Midbrain (tissue), 1 donor: ENCODE results near the gene EPO.
"Not testable (repeated sequence)": the region's sequence is repeated elsewhere in the genome, so short reads cannot be mapped to it uniquely, and the experiment has no call there.

Experiments
- DNase-seq: peaks from one replicate; lab custom pipeline; 2025; lab: John Stamatoyannopoulos, UW

Gene EPO

DNA sequence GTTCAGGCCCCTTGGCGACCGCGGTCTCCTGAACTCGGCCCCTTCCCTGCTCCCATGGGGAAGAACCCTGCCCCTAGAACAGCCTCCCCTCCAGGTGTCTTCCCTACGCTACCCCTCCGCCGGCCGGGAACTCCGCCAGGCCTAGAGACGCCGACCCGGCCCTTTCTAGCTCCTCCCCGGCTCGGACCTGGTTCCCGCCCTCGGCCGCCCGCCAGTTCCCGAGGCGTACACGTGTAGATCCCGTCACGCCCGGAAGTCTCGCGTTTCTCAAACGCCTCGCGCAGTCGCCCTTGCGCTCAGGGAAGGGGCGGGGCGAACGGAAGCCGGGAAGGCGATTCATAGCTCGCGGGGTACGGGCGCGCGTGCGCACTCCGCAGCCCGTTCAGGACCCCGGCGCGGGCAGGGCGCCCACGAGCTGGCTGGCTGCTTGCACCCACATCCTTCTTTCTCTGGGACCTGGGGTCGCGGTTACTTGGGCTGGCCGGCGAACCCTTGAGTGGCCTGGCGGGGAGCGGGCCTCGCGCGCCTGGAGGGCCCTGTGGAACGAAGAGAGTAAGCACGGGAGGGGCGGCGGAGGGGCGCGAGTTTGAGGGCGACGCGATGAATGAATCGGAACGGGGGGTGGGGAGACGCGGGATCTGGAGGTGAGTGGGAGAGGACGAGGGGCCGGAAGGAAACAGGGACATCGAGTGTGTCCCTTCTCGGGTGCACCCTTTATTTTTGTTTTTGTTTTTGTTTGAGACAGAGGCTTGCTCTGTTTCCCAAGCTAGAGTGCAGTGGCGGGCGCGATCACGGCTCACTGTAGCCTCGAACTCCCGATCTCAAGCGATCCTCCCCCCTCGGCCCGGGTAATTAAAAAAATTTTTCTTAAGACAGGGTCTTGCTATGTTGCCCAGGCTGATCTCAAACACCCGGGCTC, 14.3 kb upstream of the EPO start, which contains the start of gene POP7:
TSS of gene POP7 (plus strand) at position 369 of the 919 bp plus-strand sequence. CDS start 710 bp downstream, outside the sequence.
- DNase-seq: peak; percentile 96

DNA sequence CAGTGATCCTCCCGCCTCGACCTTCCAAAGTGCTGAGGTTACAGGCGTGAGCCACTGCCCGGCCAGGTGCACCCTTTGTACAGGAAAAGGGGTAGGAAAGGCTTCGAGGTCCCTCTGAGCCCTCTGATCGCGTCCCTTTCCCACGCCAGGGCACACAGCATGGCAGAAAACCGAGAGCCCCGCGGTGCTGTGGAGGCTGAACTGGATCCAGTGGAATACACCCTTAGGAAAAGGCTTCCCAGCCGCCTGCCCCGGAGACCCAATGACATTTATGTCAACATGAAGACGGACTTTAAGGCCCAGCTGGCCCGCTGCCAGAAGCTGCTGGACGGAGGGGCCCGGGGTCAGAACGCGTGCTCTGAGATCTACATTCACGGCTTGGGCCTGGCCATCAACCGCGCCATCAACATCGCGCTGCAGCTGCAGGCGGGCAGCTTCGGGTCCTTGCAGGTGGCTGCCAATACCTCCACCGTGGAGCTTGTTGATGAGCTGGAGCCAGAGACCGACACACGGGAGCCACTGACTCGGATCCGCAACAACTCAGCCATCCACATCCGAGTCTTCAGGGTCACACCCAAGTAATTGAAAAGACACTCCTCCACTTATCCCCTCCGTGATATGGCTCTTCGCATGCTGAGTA, 13.5 kb upstream of the EPO start:
- no peak for DNase-seq

DNA sequence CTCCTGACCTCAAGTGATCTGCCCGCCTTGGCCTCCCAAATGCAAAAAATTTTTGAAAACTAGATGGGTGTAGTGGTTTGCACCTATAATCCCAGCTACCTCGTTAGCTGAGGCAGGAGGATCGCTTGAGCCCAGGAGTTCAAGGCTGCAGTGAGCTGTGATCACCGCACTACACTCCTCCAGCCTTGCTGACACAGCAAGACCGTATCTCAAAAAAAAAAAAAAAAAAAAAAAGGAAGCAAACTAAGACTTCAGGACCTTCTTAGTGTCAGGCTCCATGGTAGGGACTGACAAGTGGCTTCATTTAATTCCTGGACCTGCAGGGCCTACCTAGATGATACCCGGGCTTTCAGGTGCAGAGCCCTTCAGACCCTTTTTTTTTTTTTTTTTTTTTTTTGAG, 11.9 kb upstream of the EPO start:
- DNase-seq: no peak

GRCh38 chr7:100710452-100710851, 9.8 kb upstream of the EPO start:
- no peak for DNase-seq

DNA sequence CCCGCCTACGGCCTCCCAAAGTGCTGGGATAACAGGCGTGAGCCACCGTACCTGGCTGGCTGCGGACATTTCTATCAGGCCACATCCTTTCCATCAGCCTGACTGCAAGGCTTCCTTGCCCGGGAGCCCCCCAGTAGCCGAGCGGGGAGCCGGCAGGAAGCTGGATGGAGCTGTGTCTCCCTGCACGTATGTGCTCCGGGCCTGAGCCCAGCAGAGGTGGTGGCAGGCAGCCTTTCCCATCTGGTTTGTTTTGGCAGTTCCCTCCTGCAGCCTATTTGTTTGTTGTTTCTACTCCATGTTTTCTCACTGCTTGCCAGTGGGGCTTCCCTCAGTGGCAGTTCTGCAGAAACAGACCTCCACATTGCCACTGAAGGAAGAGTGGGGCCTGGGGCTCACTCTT, 8.9 kb upstream of the EPO start:
- no peak for DNase-seq

DNA sequence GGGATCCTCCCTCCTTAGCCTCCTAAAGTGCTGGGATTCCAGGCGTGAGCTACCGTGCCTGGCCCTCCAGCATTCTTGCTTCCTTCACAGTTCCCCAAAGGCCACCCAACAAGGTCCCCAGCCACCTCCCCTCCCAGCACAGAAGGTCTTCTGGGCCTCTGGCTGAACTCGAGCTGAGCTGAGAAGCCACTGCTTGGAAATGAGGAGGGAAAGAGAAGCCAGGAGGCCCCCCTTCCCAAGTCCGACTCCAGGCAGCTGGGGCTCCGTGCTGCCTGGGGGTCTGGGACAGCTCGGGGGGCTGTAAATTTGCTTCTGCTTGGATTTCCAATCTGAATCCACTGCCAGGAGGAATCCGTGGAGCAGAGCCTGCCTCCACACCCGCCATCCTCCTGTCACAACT, 5.5 kb upstream of the EPO start:
- no peak for DNase-seq

DNA sequence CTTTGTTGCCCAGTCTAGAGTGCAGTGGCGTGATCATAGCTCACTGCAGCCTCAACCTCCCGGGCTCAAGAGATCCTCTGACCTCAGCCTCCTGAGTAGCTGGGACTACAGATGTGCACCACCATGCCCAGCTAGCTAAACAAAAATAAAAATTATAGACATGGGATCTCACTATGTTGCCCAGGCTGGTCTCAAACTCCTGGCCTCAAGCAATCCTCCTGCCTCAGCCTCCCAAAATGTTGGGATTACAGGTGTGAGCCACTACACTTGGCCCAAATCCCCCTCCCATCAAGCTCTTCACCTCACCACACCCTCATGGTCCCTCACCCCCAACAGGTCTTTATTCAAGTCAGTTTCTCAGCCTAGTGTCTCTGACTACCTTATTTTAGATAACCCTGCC, 3.2 kb upstream of the EPO start:
- DNase-seq: not testable (repeated sequence)

DNA sequence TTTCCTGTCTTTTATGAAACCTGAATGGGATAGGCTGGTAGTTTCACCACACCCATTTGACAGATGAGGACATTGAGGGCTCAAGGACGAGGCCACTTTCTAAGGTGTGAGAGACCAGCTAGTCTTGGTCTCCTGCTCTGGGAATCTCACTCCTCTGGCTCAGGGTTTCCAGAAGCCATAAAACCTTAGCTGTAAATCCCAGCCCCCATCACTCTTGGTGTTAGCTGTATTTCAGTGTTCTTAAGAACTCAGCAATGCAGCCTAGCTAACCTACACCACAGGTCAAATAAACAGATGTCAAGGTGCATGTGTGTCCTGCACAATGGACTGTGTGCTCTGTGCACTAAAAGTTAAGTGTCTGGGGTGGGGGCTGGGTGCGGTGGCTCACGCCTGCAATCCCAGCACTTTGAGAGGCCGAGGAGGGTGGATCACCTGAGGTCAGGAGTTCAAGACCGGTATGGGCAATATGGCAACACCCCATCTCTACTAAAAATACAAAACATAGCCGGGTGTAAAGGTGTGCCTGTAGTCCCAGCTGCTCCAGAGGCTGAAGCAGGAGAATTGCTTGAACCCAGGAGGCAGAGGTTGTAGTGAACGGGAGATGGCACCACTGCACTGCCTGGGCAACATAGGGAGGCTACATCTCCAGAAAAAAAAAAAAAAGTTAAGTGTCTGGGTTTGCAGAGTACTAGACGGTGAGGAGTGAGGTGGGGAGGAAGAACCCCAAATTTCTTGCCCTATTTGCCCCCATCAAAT, 567 bp upstream of the EPO start:
- DNase-seq: no peak

- no peak for DNase-seq
These were observed 620 bp downstream of the EPO start for GRCh38 chr7:100720671-100721504.

GRCh38 chr7:100721505-100721812, 1.2 kb downstream of the EPO start:
- no peak for DNase-seq

- no peak for DNase-seq
These were observed 2.4 kb downstream of the EPO start for GRCh38 chr7:100722480-100723212.

DNA sequence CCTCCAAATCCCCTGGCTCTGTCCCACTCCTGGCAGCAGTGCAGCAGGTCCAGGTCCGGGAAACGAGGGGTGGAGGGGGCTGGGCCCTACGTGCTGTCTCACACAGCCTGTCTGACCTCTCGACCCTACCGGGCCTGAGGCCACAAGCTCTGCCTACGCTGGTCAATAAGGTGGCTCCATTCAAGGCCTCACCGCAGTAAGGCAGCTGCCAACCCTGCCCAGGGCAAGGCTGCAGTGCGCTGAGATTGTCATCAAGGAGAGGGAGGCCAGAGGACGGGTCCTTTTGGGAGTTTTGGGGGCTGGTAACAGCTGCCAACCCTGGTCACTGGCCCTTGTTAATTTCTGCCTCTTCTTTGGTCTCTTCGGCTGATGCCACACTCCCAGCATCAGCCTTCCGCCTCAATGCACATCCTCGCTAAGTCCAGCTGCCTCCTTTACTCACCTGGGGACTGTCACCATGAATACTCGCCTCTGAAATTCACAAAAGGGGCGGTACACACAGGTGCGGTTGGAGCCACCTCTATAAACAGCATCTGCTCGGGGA, 3.5 kb downstream of the EPO start:
- no peak for DNase-seq

- DNase-seq: not testable (repeated sequence)
These were observed 4.1 kb downstream of the EPO start for GRCh38 chr7:100724364-100724763.

GRCh38 chr7:100726996-100727761, 6.9 kb downstream of the EPO start:
- DNase-seq: no peak

DNA sequence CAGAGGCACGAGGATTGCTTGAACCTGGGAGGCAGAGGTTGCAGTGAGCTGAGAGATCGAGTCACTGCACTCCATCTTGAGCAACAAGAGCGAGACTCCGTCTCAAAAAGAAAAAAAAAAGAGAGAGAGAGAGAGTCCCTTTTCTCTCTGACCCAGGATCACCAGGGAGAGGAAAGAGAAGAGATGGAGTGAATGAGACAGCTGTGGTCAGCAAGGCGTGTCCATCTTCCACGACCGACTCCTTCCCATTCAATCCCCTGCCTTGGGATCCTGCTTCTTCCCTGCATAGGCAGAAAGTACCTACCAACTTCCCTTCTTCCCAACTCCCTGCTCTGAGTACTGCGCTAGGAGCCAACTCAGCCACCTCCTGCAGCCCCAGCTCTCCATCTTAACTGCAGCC, 7.9 kb downstream of the EPO start:
- no peak for DNase-seq

DNA sequence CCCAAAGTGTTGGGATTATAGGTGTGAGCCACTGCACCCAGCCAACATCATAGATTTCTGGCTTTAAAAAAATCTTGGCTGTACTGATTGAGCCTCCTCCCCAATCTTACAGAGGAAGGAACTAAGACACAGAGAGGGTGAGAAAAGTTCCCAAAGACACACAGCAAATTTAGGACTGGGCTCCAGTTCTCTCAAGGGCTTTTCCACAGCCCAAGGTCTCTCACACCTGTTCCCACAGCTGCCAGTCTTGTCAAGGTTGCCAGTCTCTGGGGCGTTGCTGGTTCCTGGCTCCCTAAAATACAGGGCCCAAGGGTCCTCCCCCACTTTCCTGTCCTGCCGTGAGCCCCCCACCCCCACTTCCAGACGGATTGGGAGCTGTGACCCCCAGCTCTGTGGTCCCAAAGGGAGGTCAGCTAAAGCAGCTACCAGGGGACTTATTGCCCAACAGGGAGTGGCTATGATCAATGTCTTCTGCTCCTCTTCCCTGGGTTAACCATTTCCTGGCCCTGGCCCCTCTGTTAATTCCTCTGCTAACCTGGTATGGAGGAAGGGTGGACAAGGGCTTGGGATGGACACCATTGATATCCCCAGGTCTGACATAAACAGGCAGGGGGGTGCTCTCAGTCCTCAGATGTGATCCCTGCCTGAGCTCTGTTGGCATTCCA, 10.0 kb downstream of the EPO start:
- no peak for DNase-seq

DNA sequence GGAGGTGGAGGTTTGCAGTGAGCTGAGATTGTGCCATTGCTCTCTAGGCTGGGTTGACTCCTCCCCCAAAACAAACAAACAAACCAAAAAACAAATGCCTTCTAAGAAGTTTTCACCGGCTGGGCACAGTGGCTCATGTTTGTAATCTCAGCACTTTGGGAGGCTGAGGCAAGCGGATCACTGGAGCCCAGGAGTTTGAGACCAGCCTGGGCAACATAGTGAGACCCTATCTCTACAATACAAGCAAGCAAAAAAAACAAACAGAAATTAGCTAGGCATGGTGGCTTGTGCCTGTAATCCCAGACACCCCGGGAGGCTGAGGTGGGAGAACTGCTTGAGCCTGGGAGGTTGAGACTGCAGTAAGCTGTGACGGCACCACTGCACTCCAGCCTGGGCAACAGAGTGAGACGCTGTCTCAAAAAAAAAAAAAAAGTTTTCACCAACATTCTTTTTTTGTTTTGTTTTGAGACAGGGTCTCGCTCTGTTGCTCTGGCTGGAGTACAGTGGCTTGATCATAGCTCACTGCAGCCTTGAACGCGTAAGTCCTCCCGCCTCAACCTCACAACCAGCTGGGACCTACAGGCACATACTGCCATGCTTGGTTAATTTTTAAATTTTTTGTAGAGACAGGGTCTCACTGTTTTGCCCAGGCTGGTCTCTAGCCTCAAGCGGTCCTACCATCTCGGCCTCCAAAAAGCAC, 11.8 kb downstream of the EPO start:
- no peak for DNase-seq

GRCh38 chr7:100735730-100736129, 15.5 kb downstream of the EPO start:
- no peak for DNase-seq

- DNase-seq: no peak
These were observed 16.4 kb downstream of the EPO start for GRCh38 chr7:100736671-100737070.
